ENCODE results near the gene NHERF1. TPM values are rescaled to one million over a fixed set of nuclear protein-coding genes. Genes with fewer than 3 reads are reported as not detected.

NHERF1 gene
- total RNA-seq, 1 donor from 2014 or later: 33.6 TPM

GRCh38 chr17:74720506-74720905 lies 27.9 kb upstream of the NHERF1 start:
- no peak for DNase-seq (ENCODE audit: low read depth)
- TF ChIP-seq CTCF (IDR thresholded peaks at IDR 0.05; ENCODE audit: insufficient read depth, low read length, poor library complexity, severe bottlenecking): no peak
- Histone ChIP-seq H3K36me3 (ENCODE audit: control insufficient read depth, insufficient read depth, low read length) (no peaks in the 10 kb centered on the region), H3K4me3 (ENCODE audit: low read depth, low read length) (no peak overlapping the region), H3K27me3 (ENCODE audit: control insufficient read depth, insufficient read depth, low read length) (peaks cover 2% of the 10 kb centered on the region)

- TF ChIP-seq CTCF (IDR thresholded peaks at IDR 0.05; ENCODE audit: insufficient read depth, low read length, poor library complexity, severe bottlenecking): no peak
- Histone ChIP-seq H3K4me3 (ENCODE audit: low read depth, low read length) (no peak overlapping the region), H3K36me3 (ENCODE audit: control insufficient read depth, insufficient read depth, low read length) (no peaks in the 10 kb centered on the region), H3K27me3 (ENCODE audit: control insufficient read depth, insufficient read depth, low read length) (no peaks in the 10 kb centered on the region)
- DNase-seq (ENCODE audit: low read depth): no peak
Observed at GRCh38 chr17:74722782-74723181, 25.6 kb upstream of the NHERF1 start.

GRCh38 chr17:74723891-74724290 lies 24.5 kb upstream of the NHERF1 start:
- DNase-seq (ENCODE audit: low read depth): no peak
- no peak overlapping the region for H3K4me3 ChIP-seq (ENCODE audit: low read depth, low read length)
- no peak for TF ChIP-seq CTCF (IDR thresholded peaks at IDR 0.05; ENCODE audit: insufficient read depth, low read length, poor library complexity, severe bottlenecking)
- H3K36me3 ChIP-seq (ENCODE audit: control insufficient read depth, insufficient read depth, low read length): no peaks in the 10 kb centered on the region
- H3K27me3 ChIP-seq (ENCODE audit: control insufficient read depth, insufficient read depth, low read length): no peaks in the 10 kb centered on the region

- DNase-seq (ENCODE audit: low read depth): no peak
- TF ChIP-seq CTCF (IDR thresholded peaks at IDR 0.05; ENCODE audit: insufficient read depth, low read length, poor library complexity, severe bottlenecking): no peak
- Histone ChIP-seq H3K36me3 (ENCODE audit: control insufficient read depth, insufficient read depth, low read length) (no peaks in the 10 kb centered on the region), H3K4me3 (ENCODE audit: low read depth, low read length) (no peak overlapping the region), H3K27me3 (ENCODE audit: control insufficient read depth, insufficient read depth, low read length) (no peaks in the 10 kb centered on the region)
Observed at GRCh38 chr17:74725111-74725510, 23.3 kb upstream of the NHERF1 start.

GRCh38 chr17:74728033-74728701 lies 20.3 kb upstream of the NHERF1 start:
- H3K4me3 ChIP-seq (ENCODE audit: low read depth, low read length): no peak overlapping the region
- H3K27me3 ChIP-seq (ENCODE audit: control insufficient read depth, insufficient read depth, low read length): no peaks in the 10 kb centered on the region
- no peak for DNase-seq (ENCODE audit: low read depth)
- TF ChIP-seq CTCF (IDR thresholded peaks at IDR 0.05; ENCODE audit: insufficient read depth, low read length, poor library complexity, severe bottlenecking): no peak
- no peaks in the 10 kb centered on the region for H3K36me3 ChIP-seq (ENCODE audit: control insufficient read depth, insufficient read depth, low read length)

GRCh38 chr17:74728702-74729075 lies 19.7 kb upstream of the NHERF1 start:
- no peak for TF ChIP-seq CTCF (IDR thresholded peaks at IDR 0.05; ENCODE audit: insufficient read depth, low read length, poor library complexity, severe bottlenecking)
- Histone ChIP-seq H3K27me3 (ENCODE audit: control insufficient read depth, insufficient read depth, low read length) (peaks cover 4% of the 10 kb centered on the region), H3K36me3 (ENCODE audit: control insufficient read depth, insufficient read depth, low read length) (no peaks in the 10 kb centered on the region), H3K4me3 (ENCODE audit: low read depth, low read length) (no peak overlapping the region)
- DNase-seq (ENCODE audit: low read depth): no peak
